Transverse colon (tissue), 3 donors: ENCODE data around the gene IPO5.

Source experiments
- CTCF ChIP-seq, 5 experiments: fragments of 200-600 bp in 3 of 5; fragments of 450-650 bp in 2 of 5; sonication (generic) in 3 of 5; IDR thresholded peaks; 1 replicate in 2 of 5; 2 replicates in 3 of 5; pipeline ENCODE4 v1.5.1; 2016 to 2017; ENCODE audit warnings: antibody characterized with exemption in 5 of 5, inconsistent platforms in 3 of 5, mild to moderate bottlenecking in 2 of 5, moderate library complexity in 1 of 5
- POLR2A ChIP-seq: fragments of 450-650 bp; IDR thresholded peaks from one replicate; pipeline ENCODE4 v1.6.1; 2016; ENCODE audit warnings: antibody characterized with exemption, mild to moderate bottlenecking, moderate library complexity

- TF ChIP-seq POLR2A: no peak
- no peak for TF ChIP-seq CTCF (IDR thresholded peaks at IDR 0.05)
Measured at GRCh38 chr13:98048265-98048664, 94.8 kb downstream of the IPO5 start.
